Fibroblast of upper back skin (primary cell): ENCODE results near the gene BICD1.
"Not testable (repeated sequence)": the region's sequence is repeated elsewhere in the genome, so short reads cannot be mapped to it uniquely, and the experiment has no call there.

Experiments used
- DNase-seq: peaks from one replicate; pipeline ENCODE4 v3.0.0-alpha.2; 2013

The BICD1 gene

DNA sequence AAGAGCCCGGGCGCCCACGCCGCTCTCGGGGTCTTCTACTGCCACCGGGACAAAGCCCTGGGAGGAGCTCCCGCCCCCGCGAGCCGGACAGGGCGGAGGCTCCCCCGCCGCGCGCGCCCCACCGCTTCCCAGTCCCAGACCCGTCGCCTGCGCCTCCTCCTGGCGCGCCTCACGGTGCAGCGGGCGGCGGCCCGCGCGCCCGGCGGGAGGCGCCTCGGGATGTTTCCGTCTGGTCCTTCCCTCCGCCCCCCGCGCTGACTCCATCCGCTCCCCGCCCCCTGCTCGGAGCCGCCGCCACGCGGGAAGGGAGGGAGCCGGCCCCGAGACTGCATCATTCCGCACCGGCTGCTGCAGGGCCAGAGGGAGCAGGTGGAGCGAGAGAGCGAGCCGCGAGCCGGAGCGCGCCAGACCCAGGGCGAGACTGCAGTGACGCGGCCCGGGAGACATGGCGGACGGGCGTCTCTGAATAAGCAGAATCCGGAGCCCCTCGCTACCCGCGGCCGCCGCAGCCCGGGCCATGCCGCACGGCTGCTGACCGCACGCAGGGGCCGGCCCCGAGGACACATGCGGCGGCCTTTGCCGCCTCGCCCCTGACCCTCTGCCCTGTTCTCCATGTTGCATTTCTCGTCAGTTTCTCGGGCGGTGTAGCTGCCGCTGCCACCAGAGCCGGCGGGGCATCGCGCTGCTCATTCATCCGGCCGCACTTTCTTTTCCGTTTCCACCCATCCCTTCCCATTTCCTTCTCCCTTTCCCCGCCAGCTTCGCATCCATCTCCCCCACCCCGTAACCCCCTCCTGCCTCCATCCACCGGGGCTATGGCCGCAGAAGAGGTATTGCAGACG lies at the start of gene BICD1:
Gene BICD1 (plus strand): TSS at position 331 of the 842 bp plus-strand sequence. CDS start 485 bp downstream, at position 816.
- DNase-seq, result peak; percentile 89

- DNase-seq, result no peak
Observed at GRCh38 chr12:32061033-32061432, 45.6 kb upstream of the BICD1 start.

- no peak for DNase-seq
Observed at GRCh38 chr12:32062881-32063280, 43.8 kb upstream of the BICD1 start.

DNA sequence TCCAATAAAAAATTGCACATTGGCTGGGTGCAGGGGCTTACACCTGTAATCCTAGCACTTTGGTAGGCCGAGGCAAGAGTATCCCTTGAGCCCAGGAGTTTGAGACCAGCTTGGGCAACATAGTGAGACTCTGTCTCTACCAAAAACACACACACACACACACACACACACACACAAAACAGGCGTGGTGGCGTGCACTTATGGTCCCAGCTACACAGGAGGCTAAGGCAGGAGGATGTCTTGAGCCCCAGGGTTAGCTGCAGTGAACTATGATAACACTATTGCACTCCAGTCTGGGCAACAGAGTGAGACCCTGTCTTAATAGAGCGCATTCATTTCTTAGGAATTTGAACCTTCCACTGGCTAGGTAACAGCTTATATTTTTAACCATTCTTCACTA lies 42.9 kb upstream of the BICD1 start:
- DNase-seq, result no peak

DNA sequence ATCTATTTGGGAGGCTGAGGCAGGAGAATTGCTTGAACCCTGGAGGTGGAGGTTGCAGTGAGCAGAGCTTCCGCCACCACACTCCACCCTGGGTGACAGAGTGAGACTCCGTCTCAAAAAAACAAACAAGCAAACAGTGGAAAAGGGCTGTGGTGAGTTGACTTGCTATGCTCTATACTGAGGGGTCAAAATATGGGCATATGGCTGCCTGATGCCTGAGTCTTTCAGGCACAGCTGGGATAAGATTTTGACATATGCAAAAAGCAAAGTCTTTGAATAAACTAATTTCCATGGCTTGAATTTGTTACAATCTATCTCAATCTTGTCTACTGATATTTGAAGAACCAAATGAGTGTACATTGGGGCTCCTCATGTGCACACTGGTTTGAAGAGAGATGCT lies 40.4 kb upstream of the BICD1 start:
- no peak for DNase-seq

- peak; percentile 52 for DNase-seq
Observed at GRCh38 chr12:32069071-32069470, 37.6 kb upstream of the BICD1 start.

DNA sequence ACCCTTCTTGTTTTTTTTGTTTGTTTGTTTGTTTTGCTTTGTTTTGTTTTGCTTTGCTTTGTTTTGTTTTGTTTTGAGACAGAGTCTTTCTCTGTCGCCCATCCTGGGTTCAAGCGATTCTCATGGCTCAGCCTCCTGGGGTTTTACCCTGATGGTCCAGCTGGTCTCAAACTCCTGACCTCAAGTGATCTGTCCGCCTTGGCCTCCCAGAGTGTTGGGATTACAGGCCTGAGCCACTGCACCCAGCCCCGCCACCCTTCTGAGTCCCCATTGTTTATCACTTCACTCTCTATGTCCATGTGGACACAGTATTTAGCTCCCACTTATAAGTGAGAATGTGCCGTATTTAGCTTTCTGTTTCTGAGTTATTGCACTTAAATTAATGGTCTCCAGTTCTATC lies 36.9 kb upstream of the BICD1 start:
- DNase-seq, result no peak

- DNase-seq, result no peak
Observed at GRCh38 chr12:32070370-32070769, 36.3 kb upstream of the BICD1 start.

DNA sequence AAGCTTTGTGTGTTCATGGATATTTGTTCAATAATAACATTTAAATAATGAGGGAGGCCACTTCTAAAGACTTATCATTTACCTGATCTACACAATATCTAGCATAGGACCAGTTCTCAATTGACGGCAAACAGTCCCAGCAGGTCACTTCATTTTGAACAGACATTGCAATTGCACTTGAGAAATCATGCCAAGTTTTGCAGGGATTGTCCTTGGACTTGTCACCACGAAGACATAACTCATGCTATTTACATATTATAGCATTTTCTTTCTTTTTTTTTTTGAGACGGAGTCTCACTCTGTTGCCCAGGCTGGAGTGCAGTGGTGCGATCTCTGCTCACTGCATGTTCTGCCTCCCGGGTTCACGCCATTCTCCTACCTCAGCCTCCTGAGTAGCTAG lies 34.5 kb upstream of the BICD1 start:
- no peak for DNase-seq

- DNase-seq, result no peak
Observed at GRCh38 chr12:32074432-32074831, 32.2 kb upstream of the BICD1 start.

- DNase-seq, result no peak
Observed at GRCh38 chr12:32076941-32077340, 29.7 kb upstream of the BICD1 start.

DNA sequence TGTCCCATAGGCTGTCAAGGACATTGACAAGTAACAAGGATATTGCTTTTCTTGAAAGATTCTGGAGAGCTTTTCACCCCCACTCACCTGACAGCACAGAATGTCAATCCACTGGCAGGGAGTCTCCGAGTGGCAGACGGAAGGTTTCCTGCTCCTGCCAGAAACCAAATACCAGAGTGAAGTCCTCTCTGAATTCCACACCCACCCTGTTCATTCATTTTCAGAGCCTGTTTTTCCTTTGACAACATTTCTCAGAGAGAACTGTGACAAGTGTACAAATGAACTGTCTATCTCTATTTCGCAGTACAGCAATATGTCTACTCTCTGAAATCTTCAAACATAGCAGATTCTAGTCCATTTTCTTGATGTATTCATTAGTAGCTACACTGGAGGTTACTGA lies 26.2 kb upstream of the BICD1 start:
- DNase-seq, result no peak

DNA sequence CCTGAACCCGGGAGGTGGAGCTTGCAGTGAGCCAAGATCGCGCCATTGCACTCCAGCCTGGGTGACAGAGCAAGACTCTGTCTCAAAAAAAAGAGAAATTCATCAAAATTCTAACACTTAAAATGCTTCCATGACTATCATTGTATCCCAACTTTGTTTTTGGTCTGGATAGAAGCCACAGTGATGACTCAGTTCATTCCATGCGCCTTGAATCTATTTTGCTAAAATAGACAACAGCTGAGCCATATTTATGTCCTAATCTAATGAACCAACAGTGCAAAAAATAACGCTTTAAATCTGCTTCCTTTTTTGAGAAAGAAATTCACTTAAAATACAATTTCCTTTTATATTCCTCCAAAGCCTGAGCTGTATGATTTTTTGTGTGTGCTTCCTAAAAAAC lies 23.2 kb upstream of the BICD1 start:
- peak; percentile 87 for DNase-seq

DNA sequence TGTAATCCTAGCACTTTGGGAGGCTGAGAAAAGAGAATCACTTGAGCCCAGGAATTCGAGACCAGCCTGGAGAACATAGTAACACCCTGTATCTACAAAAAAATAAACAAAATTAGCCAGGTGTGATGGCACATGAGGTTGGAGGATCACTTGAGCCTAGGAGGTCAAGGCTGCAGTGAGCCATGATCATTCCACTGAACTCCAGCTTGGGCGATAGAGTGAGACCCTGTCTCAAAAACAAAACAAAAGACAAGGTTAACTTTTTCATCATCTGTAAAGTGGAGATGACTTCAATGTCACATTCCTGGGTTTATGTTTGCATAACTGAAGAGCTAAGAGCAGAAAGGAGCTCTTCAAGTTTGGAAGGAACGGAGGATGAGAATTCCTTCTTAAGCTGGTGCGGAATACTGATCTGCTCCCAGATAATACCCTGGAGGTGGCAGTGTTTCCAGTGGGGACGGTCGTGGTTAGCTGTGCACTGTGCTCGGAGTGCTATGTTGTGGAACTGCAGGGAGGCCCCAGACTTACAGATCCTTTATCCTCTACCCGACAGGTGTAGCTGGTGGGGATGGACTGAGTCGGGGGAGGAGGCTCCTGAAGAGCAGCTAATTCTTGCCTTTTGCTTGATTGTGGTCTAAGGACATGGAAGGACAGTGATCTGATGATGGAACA lies 22.5 kb upstream of the BICD1 start:
- no peak for DNase-seq

GRCh38 chr12:32084753-32085152 lies 21.9 kb upstream of the BICD1 start:
- no peak for DNase-seq

DNA sequence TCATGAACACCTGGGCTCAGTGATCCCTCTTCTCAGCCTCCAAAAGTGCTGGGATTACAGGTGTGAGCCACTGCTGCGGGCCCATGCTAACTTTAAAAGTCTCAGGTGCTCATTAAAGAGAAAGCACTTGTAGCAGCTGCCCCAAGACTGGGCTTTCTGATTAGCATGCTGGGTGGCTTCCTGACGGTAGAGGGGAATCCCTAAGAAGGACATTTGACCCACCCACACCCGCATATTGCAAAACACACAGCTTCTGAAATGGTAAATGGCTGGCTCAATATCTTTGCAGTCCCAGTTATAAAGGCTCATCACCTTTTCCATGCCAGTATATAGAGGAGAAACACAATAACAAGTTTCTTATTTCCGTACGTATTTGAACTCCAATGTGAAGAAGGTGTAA lies 19.3 kb upstream of the BICD1 start:
- DNase-seq, result no peak

DNA sequence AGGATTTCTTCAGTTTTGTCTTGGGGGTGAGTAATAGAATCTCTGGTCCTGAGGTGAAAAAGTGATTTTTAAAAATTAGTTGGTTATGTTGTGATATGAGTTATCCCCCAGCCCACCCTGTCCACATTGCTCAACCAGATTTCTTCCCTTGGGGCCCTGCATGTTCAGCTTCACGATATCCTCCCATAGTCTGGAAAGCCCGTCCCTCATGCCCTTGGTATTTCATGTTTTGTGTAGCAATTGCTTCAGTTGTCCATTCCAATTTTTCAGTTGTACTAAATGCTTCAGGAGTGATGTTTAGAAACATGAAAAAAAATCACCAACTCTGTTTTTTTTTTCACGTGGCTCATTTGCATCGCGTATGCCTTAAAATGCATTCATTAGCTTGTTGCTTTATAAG lies 17.5 kb upstream of the BICD1 start:
- DNase-seq, result no peak

- no peak for DNase-seq
Observed at GRCh38 chr12:32089586-32089985, 17.1 kb upstream of the BICD1 start.

DNA sequence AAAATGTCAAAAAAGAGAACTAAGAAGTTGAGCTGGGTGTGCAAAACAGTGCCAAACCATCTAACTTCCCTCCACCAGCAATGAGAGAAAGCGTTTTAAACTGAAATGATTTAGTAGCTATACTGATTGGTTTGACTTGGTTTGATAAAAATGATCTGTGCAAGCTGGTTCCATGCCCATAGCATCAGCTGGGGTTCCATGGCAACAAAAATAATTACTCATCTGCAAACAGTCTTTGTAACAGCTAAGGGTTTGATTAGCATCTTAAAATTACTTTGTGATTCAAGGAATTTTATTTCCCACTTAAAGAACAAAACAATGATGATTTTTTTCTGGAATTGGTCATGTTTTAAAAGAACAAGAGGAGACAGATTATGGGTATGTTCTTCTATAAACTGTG lies 15.0 kb upstream of the BICD1 start:
- no peak for DNase-seq

- no peak for DNase-seq
Observed at GRCh38 chr12:32098112-32098511, 8.5 kb upstream of the BICD1 start.

DNA sequence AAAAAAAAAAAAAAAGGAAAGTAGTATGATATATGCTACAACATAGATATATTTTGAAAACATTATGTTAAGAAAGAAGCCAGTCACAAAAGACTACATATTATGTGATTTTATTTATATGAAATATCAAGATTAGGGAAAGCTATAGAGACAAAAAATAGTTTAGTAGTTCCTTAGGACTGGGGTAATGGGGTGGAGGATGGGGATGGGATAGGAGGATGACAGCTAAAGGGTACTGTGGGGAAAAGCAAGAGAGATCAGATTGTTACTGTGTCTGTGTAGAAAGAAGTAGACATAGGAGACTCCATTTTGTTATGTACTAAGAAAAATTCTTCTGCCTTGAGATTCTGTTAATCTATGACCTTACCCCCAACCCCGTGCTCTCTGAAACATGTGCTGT lies 7.4 kb upstream of the BICD1 start:
- DNase-seq, result not testable (repeated sequence)

GRCh38 chr12:32100361-32100760 lies 6.3 kb upstream of the BICD1 start:
- DNase-seq, result no peak

- no peak for DNase-seq
Observed at GRCh38 chr12:32100888-32101287, 5.8 kb upstream of the BICD1 start.

GRCh38 chr12:32102234-32102633 lies 4.4 kb upstream of the BICD1 start:
- peak; percentile 80 for DNase-seq
